Tibial artery (tissue), 4 donors: ENCODE data around the gene RASL12.
"Not testable (repeated sequence)": the region's sequence is repeated elsewhere in the genome, so short reads cannot be mapped to it uniquely, and the experiment has no call there.

Experiments used
- DNase-seq, 2 donors: peaks; one replicate each; pipeline ENCODE4 v3.0.0-alpha.2; 2019
- H3K27ac ChIP-seq, 2 donors: fragments of 200-600 bp; sonication (generic) in 1 of 2; 1 replicate in 1 of 2; 2 replicates in 1 of 2; pipeline ENCODE4 v1.5.1; 2018 to 2019; ENCODE audit warnings: mild to moderate bottlenecking in 1 of 2
- H3K27me3 ChIP-seq, 2 donors: fragments of 200-600 bp; sonication (generic) in 1 of 2; one replicate each; pipeline versions ENCODE4 v1.5.1 to v1.6.0; 2016 to 2019
- H3K36me3 ChIP-seq, 3 donors: fragments of 200-600 bp; sonication (generic) in 2 of 3; one replicate each; pipeline ENCODE4 v1.5.1; 2016 to 2019; ENCODE audit warnings: mild to moderate bottlenecking in 2 of 3
- H3K4me1 ChIP-seq, 4 donors: fragments of 200-600 bp; sonication (generic) in 2 of 4; 1 replicate in 3 of 4; 2 replicates in 1 of 4; pipeline ENCODE4 v1.5.1; 2016 to 2019
- H3K4me3 ChIP-seq, 2 donors: fragments of 200-600 bp; sonication (generic) in 1 of 2; 1 replicate in 1 of 2; 2 replicates in 1 of 2; pipeline ENCODE4 v1.5.1; 2018 to 2019; ENCODE audit warnings: mild to moderate bottlenecking in 2 of 2
- H3K9me3 ChIP-seq, 3 donors: fragments of 200-600 bp; sonication (generic) in 1 of 3; one replicate each; pipeline ENCODE4 v1.5.1; 2016 to 2019
- CTCF ChIP-seq, 2 experiments: fragments of 200-600 bp in 1 of 2; fragments of 450-650 bp in 1 of 2; IDR thresholded peaks; one replicate each; pipeline ENCODE4 v1.5.1; 2017 to 2019; ENCODE audit warnings: antibody characterized with exemption in 2 of 2, mild to moderate bottlenecking in 1 of 2, moderate library complexity in 1 of 2
- intact Hi-C: fragments of 100-400 bp; cut with DNase I; formaldehyde crosslinking; loops from one replicate; pipeline ENCODE4 v1.15.0; 2023; ENCODE audit warnings: low total_unique reads

RASL12 gene

GRCh38 chr15:65044724-65045481 lies 22.9 kb downstream of the RASL12 start, which contains the start of gene SLC51B:
SLC51B (plus strand) TSS chr15:65045387; CDS start chr15:65050005, 4,618 bp downstream.
- H3K27me3 ChIP-seq: no peaks in the 10 kb centered on the region
- peak within 1 kb of the TSS in 1 of 2 donors; percentile 37 for H3K27ac ChIP-seq
- peaks cover 5 to 17% (median 9%) of the 10 kb centered on the region in 3 donors for H3K36me3 ChIP-seq
- no peaks in the 10 kb centered on the region for H3K9me3 ChIP-seq
- TF ChIP-seq CTCF (IDR thresholded peaks at IDR 0.05): no peak
- DNase-seq: no peak
- no peak within 1 kb of the TSS for H3K4me3 ChIP-seq
- H3K4me1 ChIP-seq: peaks cover 0 to 32% (median 6%) of the 10 kb centered on the region in 4 donors
- intact Hi-C loops: no loop called here

GRCh38 chr15:65044218-65044617 lies 23.6 kb downstream of the RASL12 start:
- Histone ChIP-seq H3K4me1 (peaks cover 0 to 25% (median 0%) of the 10 kb centered on the region in 4 donors), H3K36me3 (peaks cover 5 to 17% (median 9%) of the 10 kb centered on the region in 3 donors), H3K27ac (peak overlapping the region in 1 of 2 donors; percentile 37)
- H3K27me3 ChIP-seq, H3K9me3 ChIP-seq, DNase-seq, intact Hi-C loops, H3K4me3 ChIP-seq: not testable (repeated sequence)

DNA sequence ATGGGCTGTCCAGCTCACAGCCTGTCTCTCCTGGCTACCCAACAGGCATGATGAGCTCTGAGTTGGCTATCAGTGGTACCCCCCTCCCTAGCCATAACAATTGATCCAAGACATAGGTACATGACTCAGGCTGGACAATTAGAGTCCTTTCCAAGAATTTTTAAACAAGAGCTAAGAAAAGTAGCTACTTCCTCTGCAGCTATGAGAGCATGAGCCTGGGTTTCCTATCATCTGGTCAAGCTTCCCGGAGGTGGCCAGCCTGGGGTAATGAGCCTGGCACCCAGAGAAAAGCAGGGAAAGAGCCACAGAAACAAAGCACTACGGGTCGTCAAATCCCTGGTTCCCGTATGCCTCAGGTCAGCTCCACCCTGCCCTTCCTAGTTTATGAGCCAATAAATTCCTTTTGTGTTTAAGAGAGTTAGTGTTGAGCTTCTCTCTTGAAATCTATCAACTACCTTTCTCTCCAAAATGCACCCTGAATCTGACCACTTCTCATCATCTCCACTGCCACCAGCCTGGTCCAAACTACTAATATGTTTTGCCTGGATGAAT lies 24.9 kb downstream of the RASL12 start:
- H3K27ac ChIP-seq: peak overlapping the region in 1 of 2 donors; percentile 8
- no peaks in the 10 kb centered on the region for H3K9me3 ChIP-seq
- no peaks in the 10 kb centered on the region for H3K27me3 ChIP-seq
- peaks cover 0 to 11% (median 0%) of the 10 kb centered on the region in 4 donors for H3K4me1 ChIP-seq
- no peak for DNase-seq
- intact Hi-C loops: no loop called here
- peaks cover 5 to 17% (median 9%) of the 10 kb centered on the region in 3 donors for H3K36me3 ChIP-seq
- TF ChIP-seq CTCF (IDR thresholded peaks at IDR 0.05): no peak
- no peak overlapping the region for H3K4me3 ChIP-seq

GRCh38 chr15:65041787-65042186 lies 26.0 kb downstream of the RASL12 start:
- Histone ChIP-seq H3K27ac (no peak overlapping the region), H3K4me3 (no peak overlapping the region), H3K9me3 (no peaks in the 10 kb centered on the region), H3K36me3 (peaks cover 5 to 15% (median 6%) of the 10 kb centered on the region in 3 donors), H3K4me1 (peaks cover 0 to 11% (median 0%) of the 10 kb centered on the region in 4 donors), H3K27me3 (no peaks in the 10 kb centered on the region)
- no peak for TF ChIP-seq CTCF (IDR thresholded peaks at IDR 0.05)
- no peak for DNase-seq
- intact Hi-C loops: no loop called here

DNA sequence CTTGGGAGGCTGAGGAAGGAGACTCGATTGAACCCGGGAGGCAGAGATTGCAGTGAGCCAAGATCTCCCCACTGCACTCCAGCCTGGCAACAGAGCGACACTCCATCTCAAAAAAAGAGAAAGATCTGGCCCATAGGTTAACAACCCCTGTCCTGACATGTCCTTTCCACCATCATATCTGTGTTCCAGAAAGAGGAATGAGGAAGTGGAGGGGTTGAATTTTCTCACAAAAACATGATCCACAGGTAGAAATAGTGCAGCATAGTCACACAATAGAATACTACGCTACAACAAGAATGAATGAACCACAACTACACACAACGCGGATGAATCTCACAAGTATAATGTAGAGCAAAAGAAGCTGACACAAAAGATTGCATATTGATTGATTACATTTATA lies 27.3 kb downstream of the RASL12 start:
- Histone ChIP-seq H3K9me3 (no peaks in the 10 kb centered on the region), H3K27ac (no peak overlapping the region), H3K4me3 (no peak overlapping the region), H3K36me3 (peaks cover 5% of the 10 kb centered on the region in 3 donors), H3K27me3 (no peaks in the 10 kb centered on the region), H3K4me1 (peaks cover 0 to 11% (median 0%) of the 10 kb centered on the region in 4 donors)
- intact Hi-C loops: no loop called here
- no peak for TF ChIP-seq CTCF (IDR thresholded peaks at IDR 0.05)
- no peak for DNase-seq

GRCh38 chr15:65038836-65039235 lies 29.0 kb downstream of the RASL12 start:
- Histone ChIP-seq H3K4me1 (peaks cover 0 to 1% (median under 1%) of the 10 kb centered on the region in 4 donors), H3K27me3 (no peaks in the 10 kb centered on the region), H3K36me3 (no peaks in the 10 kb centered on the region), H3K9me3 (no peaks in the 10 kb centered on the region), H3K27ac (no peak overlapping the region), H3K4me3 (no peak overlapping the region)
- DNase-seq: no peak
- TF ChIP-seq CTCF (IDR thresholded peaks at IDR 0.05): no peak
- intact Hi-C loops: loop anchor here (10.0 kb wide), 1 partner anchor 266 kb away; the partner anchor contains the start of gene RNU5B-1
